Esophagus (tissue), 2 donors: Measurements from ENCODE around the gene HOXA13. TPM values are rescaled to one million over a fixed set of nuclear protein-coding genes. Genes with fewer than 3 reads are reported as not detected.

Experiments
- H3K27ac ChIP-seq, 2 donors: one replicate each; pipeline ENCODE4 v1.5.1; 2013; ENCODE audit warnings: low read depth in 2 of 2, mild to moderate bottlenecking in 2 of 2, inconsistent platforms in 1 of 2, low read length in 1 of 2, moderate library complexity in 1 of 2
- H3K27me3 ChIP-seq, 2 donors: one replicate each; pipeline ENCODE4 v1.6.1; 2013; ENCODE audit warnings: low read length in 2 of 2, control low read depth in 1 of 2, mild to moderate bottlenecking in 1 of 2; ENCODE audit not compliant: insufficient read depth in 2 of 2, control insufficient read depth in 1 of 2
- H3K36me3 ChIP-seq, 2 donors: one replicate each; pipeline ENCODE4 v1.6.1; 2013; ENCODE audit warnings: low read length in 1 of 2; ENCODE audit not compliant: control insufficient read depth in 2 of 2, insufficient read depth in 2 of 2
- H3K4me1 ChIP-seq, 2 donors: one replicate each; pipeline ENCODE4 v1.6.1; 2013; ENCODE audit warnings: low read length in 1 of 2; ENCODE audit not compliant: control insufficient read depth in 2 of 2, insufficient read depth in 2 of 2
- H3K4me3 ChIP-seq, 2 donors: one replicate each; pipeline ENCODE4 v1.5.1; 2013; ENCODE audit warnings: low read length in 2 of 2, mild to moderate bottlenecking in 2 of 2, low read depth in 1 of 2, moderate library complexity in 1 of 2
- H3K9me3 ChIP-seq, 2 donors: one replicate each; pipeline ENCODE4 v1.6.1; 2013; ENCODE audit warnings: mild to moderate bottlenecking in 2 of 2, low read depth in 1 of 2, low read length in 1 of 2, moderate library complexity in 1 of 2; ENCODE audit not compliant: control insufficient read depth in 2 of 2, insufficient read depth in 1 of 2
- WGBS, 2 donors: extraction: QIAGEN DNeasy Blood & Tissue Kit; methylation state at CpG; one replicate each; pipeline ENCODE4 v1.1.7; 2013; 5-methylcytosine and 5-hydroxymethylcytosine counted together
- polyA plus RNA-seq, 2 donors: library from polyadenylated mRNA; stranded (reverse); fragments of 200-250 nt; gene quantifications; one replicate each; pipeline ENCODE4 v1.2.3, GENCODE V29; 2013
- donor health status: healthy with polysubstance abuse.
- donor health status: Bipolar disorder and iron deficiency.

The HOXA13 gene
- polyA plus RNA-seq, 2 donors = not detected

DNA sequence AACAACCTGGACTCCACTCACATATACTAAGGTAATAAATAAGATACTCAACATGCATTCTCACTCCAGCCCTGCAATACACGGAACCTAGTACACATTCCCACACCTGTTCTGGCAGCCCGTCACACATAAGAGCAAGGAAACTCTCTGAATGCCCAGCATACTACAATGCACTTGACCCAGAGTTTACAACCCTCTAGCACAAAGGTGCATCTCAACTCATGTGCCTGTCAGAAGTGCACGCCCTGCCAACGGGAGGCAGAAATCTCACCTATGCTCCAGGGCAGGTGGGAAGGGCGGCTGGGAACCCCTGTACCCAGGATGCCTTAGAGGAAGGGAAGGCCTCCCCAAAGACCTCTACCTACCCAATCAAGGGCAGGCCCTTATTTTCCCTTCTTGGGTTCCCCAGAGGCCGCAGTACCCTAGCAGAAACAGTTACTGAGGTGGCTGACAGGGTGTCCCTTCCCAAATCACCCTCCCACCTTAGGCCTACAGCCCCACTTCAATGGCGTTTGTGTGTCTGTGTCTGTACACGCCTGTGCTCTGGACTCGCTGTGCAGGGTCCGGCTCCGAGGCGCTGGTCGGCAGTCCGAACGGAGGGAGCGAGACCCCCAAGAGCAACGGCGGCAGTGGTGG is 44.7 kb upstream of the HOXA13 start:
- 14 to 15% methylated on average over 18 of the region's 18 CpGs for WGBS, 2 donors
- no peak overlapping the region for H3K4me3 ChIP-seq
- peaks cover 12 to 23% of the 10 kb centered on the region in 2 donors for H3K4me1 ChIP-seq
- H3K9me3 ChIP-seq = peaks cover 0 to 2% of the 10 kb centered on the region in 2 donors
- H3K27me3 ChIP-seq = peaks cover 20 to 71% of the 10 kb centered on the region in 2 donors
- no peaks in the 10 kb centered on the region for H3K36me3 ChIP-seq
- no peak overlapping the region for H3K27ac ChIP-seq

DNA sequence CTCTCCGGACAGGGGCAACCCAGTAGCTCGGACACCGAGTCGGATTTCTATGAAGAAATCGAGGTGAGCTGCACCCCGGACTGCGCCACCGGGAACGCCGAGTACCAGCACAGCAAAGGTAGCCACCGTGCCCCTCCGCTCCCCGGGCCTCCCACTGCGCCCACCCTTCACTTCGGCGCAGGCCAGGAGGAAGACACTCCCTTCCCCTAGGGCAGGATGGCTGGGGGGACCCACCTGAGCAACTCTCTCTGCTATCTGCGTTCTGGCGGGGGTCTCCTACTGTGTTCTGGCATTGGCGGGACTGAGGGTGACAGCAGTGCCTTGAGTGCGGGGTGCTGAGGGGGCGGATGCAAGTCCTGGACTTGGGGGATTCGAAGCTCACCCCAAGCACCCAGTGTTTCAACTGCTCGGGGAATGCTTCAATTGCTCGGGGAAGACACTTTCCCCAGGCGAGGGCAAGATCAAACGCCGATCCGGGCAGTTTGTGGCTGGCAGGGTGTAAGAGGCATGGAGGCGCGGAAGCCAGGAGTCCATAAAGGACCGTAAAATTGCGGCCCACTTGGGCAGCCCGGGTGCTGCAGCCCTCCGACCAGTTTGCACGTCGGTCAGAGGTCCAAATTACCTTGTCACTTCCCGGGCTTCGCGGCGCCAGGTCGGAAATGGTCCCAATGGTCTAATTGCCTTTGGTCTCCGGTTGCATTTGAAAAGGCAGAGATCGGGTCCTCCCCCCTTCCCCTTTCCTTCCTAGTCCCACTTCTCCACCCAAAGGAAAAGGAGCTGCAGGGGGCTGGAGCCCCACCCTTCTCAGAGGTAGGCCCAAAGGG is 43.7 kb upstream of the HOXA13 start:
- Histone ChIP-seq H3K36me3 (no peaks in the 10 kb centered on the region), H3K9me3 (peaks cover 0 to 2% of the 10 kb centered on the region in 2 donors), H3K27ac (no peak overlapping the region), H3K4me3 (no peak overlapping the region), H3K27me3 (peaks cover 16 to 64% of the 10 kb centered on the region in 2 donors), H3K4me1 (peaks cover 16 to 23% of the 10 kb centered on the region in 2 donors)
- 7 to 8% methylated on average over 42 to 43 of the region's 43 CpGs for whole genome bisulfite sequencing, 2 donors

DNA sequence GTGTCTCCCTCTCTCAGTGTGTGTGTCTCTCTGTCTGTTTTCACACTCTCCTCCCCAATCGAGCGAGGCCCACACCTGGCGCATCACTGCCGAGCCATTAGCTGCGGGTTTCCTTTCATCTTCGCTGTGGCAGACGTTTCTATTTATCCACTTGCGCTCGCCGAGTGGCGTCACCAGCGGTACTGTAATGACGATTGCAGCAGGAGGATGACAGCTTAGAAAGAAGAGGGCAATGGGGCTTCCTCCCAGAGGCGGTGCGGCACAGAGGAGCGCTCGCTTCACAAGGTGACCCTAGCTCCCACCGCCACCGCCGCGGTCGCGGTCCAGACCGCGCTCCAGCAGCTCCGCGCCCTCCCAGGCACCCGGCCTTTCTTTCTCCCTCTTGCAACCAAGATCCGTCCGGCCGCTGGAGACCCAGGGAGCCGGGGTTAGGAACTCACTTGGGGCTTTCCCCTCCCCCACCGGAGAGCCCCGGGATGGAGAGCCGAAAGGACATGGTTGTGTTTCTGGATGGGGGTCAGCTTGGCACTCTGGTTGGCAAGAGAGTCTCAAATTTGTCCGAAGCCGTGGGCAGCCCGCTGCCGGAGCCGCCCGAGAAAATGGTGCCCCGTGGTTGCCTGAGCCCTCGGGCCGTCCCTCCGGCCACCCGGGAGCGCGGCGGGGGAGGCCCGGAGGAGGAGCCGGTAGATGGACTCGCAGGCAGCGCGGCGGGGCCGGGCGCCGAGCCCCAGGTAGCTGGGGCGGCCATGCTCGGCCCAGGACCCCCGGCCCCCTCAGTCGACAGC is 42.9 kb upstream of the HOXA13 start, which contains the start of gene EVX1:
EVX1 (plus strand) TSS at position 248 of the 785 bp plus-strand sequence; CDS start at position 477, 229 bp downstream.
- WGBS, 2 donors = 6% methylated on average over 48 to 62 of the region's 62 CpGs
- H3K36me3 ChIP-seq = no peaks in the 10 kb centered on the region
- H3K4me3 ChIP-seq = no peak within 1 kb of the TSS
- no peaks in the 10 kb centered on the region for H3K9me3 ChIP-seq
- H3K27me3 ChIP-seq = peaks cover 16 to 58% of the 10 kb centered on the region in 2 donors
- H3K27ac ChIP-seq = no peak within 1 kb of the TSS
- H3K4me1 ChIP-seq = peaks cover 16 to 23% of the 10 kb centered on the region in 2 donors

DNA sequence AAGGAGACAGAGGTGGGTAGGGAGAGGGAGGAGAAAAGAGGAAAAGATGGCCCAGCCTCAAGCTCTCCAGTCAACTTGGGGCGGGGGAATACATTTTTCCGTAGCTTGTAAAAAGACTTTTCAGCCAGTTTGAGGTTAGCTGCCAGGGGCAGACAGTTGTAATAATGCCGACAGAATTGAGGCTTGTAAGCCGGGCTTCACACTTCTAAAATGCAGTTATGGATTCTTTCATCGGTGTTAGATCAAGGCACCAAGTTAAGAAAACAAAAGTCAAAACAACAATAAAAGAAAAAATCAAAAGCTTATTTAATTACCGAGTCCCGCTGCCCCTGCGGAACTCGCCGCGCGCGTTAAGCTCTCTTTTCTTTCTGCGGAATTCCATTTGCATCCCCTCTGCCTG is 42.3 kb upstream of the HOXA13 start:
- Histone ChIP-seq H3K9me3 (no peaks in the 10 kb centered on the region), H3K27me3 (peaks cover 16 to 58% of the 10 kb centered on the region in 2 donors), H3K4me1 (peaks cover 16 to 23% of the 10 kb centered on the region in 2 donors), H3K27ac (no peak overlapping the region), H3K4me3 (no peak overlapping the region), H3K36me3 (no peaks in the 10 kb centered on the region)
- WGBS, 2 donors = 17 to 19% methylated on average over 14 of the region's 14 CpGs

DNA sequence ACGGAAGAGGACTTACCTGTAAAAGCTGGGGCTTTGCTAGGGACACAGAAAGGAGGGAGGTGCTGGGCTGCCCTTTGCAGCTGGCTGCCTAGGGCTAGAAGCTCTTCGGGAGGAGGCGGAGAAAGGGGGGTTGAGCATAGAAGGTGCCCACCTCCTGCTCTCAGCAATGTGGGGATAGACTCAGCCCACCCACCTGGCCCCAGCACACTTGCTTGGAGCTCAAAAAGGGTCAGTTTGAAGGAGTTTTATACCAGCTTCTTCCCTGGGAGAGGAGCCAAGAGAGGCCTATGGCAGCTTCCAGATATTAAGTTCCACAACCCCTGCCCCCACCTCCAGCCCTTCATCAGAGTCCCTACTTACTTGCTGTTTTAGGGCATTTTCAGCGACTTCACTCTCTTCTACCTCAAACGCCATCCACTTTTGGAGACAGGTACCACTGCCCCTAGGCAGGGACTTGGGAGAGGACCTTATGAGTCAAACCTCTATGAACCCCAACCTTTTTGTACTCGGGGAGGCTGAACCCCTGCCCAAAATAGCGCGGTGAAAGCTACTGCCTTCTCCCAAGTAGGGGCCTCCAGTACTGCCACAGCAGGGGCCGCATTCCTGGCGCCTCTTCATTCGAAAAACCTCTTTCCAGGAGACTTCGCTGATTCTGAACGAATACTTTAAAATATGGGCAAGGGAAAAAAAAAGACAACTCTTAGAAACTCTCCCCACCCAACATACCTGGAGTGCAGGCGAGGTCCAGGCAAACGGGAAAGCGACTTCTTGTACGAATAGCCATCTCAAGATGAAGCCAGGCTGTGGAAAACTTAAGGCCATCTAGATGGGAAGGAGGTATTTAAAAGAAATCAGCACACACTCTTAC is 41.5 kb upstream of the HOXA13 start:
- no peak overlapping the region for H3K27ac ChIP-seq
- H3K9me3 ChIP-seq = no peaks in the 10 kb centered on the region
- H3K36me3 ChIP-seq = no peaks in the 10 kb centered on the region
- peaks cover 16 to 23% of the 10 kb centered on the region in 2 donors for H3K4me1 ChIP-seq
- peaks cover 12 to 62% of the 10 kb centered on the region in 2 donors for H3K27me3 ChIP-seq
- 17 to 28% methylated on average over 17 of the region's 17 CpGs for WGBS, 2 donors
- no peak overlapping the region for H3K4me3 ChIP-seq

DNA sequence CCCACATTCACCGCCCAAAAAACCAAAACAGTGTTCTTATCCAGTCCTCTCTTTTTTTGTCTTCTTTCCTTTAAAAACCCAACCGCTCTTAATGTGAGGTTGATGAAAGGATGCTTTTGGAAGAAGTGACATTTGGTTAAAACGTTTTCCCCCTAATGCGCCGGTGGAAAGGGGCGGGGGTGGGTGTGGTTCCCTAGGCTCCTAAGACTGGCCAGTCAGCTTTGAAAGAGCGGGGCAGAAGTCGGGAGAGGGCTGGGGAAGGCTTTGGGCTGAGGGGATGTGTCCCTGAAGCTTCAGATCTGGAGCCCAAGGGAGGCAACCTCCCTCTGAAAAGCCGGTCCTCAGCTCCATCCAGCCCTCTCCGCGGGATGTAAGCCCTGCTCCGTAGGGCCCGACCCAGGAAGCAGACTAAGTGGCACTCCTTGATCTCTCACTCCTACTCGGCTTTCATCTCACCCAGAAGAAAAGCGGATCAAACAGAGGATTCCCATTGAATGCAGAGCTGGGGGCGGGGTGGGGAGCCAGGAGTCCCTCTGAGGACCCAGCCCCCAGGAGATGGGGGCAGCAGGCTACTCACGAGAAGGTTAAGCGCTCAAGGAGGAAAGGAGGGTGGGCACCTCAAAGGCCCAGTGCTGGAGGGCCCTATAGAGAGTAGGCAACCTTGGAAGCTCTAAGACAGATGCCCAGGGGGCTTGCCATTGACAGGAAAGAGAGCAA is 40.3 kb upstream of the HOXA13 start:
- Histone ChIP-seq H3K9me3 (no peaks in the 10 kb centered on the region), H3K36me3 (no peaks in the 10 kb centered on the region), H3K27me3 (peaks cover 9 to 54% of the 10 kb centered on the region in 2 donors), H3K4me1 (peaks cover 12 to 19% of the 10 kb centered on the region in 2 donors), H3K27ac (no peak overlapping the region), H3K4me3 (no peak overlapping the region)
- WGBS, 2 donors = 7 to 9% methylated on average over 18 of the region's 18 CpGs

DNA sequence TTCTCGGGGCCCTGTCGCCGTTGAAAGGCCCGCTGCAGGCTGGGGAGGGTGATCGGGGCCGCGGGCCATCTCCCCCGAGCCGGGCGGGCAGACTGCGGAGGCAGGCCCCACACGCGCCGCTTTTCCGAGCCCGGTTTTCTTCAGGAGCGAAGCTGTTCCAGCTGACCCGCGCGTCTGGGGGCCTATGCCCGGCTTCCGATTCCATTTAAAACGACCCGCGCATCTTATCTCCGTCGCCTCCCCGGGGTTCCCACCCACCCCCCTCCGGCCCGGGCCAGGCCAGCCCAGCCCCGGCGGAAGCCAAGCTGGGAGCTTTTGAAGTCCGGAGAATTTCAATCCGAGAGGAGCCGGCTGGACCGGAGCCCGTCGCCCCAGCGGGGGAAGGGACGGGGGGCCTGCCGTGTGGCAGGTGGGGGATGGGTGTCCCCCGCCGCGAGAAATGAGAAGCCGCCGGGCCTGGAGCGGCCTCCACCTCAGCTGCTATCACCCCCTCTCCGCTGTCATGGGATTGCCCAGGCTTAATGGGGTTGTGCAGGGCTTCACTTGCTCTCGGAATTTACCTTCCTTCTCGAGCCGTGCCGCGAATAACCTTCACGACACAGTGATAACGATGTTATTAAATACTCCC is 39.6 kb upstream of the HOXA13 start:
- 7 to 8% methylated on average over 55 of the region's 55 CpGs for WGBS, 2 donors
- no peaks in the 10 kb centered on the region for H3K36me3 ChIP-seq
- H3K27me3 ChIP-seq = peaks cover 6 to 50% of the 10 kb centered on the region in 2 donors
- no peak overlapping the region for H3K4me3 ChIP-seq
- no peak overlapping the region for H3K27ac ChIP-seq
- no peaks in the 10 kb centered on the region for H3K9me3 ChIP-seq
- peaks cover 8 to 15% of the 10 kb centered on the region in 2 donors for H3K4me1 ChIP-seq

DNA sequence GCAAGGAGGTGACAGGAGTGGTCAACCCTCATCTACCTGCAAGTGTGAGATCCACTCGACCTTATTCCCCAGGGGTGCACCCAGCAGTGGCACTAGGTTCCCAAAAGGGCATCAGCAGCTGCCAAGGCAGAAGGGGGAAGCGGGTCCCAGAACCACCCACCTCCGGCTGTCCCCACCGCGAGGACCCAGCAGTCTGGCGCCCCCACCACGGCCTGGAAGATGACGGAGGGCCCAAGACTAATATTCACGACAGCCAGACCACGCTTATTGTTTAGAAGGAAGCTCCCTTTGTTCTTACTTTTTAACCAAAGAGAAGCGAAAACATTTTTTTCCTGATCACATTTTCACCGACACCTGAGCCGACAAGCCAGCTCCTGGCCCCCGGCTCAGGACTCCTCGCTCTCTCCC is 39.1 kb upstream of the HOXA13 start:
- Histone ChIP-seq H3K4me3 (no peak overlapping the region), H3K4me1 (peaks cover 8 to 15% of the 10 kb centered on the region in 2 donors), H3K36me3 (no peaks in the 10 kb centered on the region), H3K27ac (no peak overlapping the region), H3K9me3 (no peaks in the 10 kb centered on the region), H3K27me3 (peaks cover 5 to 47% of the 10 kb centered on the region in 2 donors)
- WGBS, 2 donors = 44 to 58% methylated on average over 15 of the region's 15 CpGs
